HL-60/S4 treated with retinoic acid at 250 ng/mL for 4 days and 3 days (cell line): Measurements from ENCODE around the gene ISM2.
"Not testable (repeated sequence)": the region's sequence is repeated elsewhere in the genome, so short reads cannot be mapped to it uniquely, and the experiment has no call there.

ENCODE experiments used
- in situ Hi-C: fragments of 300-500 bp; cut with MboI; formaldehyde crosslinking; loops from 2 replicates; pipeline ENCODE4 v1.7.0; 2022; ENCODE audit warnings: low sequenced_read_pairs

ISM2 gene

DNA sequence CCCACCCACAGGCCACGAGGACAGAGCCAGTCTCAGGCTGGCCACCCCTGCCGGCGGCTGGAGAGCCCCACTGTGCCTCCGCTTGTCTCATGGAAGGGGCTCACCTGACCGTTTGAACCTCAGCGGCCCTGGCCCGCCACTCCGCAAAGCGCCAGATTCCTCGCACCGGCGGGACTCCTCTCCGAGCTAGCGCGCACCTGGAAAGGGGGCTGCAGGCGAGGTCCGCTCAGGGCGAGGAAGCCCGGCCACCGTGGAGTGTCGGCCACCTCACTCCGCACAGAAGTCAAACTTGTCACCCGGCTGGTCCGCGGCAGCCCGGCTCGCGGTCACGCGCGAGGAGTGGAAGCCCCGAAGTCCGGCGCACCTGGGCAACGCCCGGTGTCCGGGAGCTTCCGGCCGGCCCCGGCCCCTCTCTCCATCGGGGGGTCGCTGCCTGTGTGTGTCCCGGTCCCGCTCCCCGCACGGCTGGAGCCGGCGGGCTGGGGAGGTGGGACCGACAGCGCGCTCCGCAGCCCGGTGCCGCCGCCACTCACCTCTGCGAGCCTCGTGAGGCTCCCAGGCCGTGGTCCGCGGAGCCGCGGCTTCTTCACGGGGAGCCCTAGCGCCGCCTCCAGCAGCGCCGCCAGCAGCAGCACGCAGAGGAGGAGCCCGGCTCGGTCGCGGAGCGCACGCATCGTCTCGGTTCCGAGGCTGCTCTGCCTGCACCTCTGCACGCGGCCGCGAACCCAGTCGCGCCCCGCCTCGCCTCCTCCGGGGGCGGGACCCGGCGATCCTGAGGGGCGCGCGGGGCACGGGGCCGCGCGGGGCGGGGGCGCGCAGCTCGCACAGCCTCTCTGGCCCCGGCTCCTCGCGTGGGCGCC is at the start of gene ISM2:
TSS of gene ISM2 (minus strand) at position 697 of the 860 bp plus-strand sequence. CDS start at position 674, 23 bp downstream.
- in situ Hi-C loops = no loop called here

DNA sequence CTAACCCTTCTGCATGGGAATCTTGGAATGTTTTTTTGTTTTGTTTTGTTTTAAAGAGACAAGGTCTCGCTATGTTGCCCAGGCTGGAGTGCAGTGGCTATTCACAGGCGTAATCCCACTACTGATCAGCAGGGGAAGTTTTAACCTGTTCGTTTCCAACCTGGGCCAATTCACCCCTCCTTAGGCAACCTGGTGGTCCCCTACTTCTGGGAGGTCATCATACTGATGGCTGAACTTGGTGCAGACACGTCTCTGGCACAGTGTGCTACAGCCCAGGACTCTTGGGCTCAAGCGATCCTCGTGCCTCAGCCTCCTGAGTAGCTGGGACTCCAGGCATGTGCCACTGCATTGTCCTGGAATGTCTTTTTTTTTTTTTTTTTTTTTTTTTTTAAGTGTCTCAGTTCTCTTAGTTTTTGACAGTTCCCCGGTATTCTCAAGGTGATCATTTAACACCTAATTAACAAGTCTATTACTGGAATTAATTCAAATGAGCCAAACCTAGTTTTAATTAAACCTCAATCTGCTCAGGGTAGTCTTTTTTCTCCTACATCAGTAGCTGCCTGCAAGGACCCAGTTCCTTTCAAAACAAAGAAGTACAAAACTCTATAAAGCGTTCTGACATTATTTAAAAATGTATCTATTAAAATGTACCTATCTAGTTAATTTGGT is 49.0 kb upstream of the ISM2 start:
- in situ Hi-C loops = no loop called here

GRCh38 chr14:77545171-77545570 is 46.6 kb upstream of the ISM2 start:
- in situ Hi-C loops = not testable (repeated sequence)

GRCh38 chr14:77544571-77544970 is 46.0 kb upstream of the ISM2 start:
- in situ Hi-C loops = no loop called here

GRCh38 chr14:77543637-77544334 is 45.2 kb upstream of the ISM2 start:
- in situ Hi-C loops = no loop called here

DNA sequence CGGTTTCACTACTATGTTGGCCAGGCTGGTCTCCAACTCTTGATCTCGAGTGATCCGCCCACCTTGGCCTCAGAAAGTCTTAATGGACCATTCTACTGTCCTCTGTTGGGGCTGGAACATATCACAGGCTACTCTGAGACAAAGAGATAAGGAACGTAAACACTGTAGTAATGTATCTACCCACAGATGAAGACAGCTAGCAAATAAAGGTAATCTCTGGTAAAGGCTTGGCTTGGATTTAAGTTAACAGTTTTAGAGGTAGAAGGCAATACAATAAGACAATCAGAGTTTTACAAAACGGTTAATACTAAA is 44.6 kb upstream of the ISM2 start:
- in situ Hi-C loops = no loop called here

DNA sequence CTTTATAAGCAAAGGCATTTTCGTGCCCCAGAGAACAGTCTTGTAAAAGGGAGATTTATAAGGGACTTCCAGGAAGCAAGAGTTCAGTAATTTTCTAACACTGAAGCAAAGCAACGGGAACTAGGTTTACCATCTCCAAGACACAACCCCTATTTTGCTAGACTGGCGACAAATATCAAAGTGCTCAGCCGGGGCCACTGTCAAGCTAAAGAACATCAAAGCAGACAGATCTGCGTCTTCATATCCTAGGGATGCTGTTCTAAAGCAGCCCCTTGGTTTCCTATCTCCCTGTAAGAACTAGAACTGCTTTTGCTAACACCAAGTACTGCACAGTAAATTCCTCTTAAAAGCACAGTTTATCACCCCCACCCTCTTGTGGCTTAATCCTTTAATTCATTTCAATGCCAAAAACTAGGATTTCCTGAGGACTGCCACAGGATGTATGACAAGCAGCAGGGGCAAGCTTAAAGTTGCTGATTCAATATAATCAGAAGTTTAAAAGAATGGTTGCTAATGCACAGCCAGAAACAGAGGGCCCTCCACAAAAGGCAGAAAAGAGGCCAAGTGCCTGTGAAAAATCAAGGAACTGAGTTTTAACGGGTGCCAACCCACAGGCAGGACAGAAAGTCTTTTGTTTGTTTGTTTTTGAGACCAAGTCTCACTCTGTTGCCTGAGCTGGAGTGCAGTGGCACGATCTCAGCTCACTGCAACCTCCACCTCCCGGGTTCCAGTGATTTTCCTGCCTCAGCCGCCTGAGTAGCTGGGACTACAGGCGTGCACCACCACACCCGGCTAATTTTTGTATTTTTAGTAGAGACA is 44.0 kb upstream of the ISM2 start:
- in situ Hi-C loops = no loop called here

- in situ Hi-C loops = no loop called here
Observed at GRCh38 chr14:77541905-77542304, 43.3 kb upstream of the ISM2 start.

DNA sequence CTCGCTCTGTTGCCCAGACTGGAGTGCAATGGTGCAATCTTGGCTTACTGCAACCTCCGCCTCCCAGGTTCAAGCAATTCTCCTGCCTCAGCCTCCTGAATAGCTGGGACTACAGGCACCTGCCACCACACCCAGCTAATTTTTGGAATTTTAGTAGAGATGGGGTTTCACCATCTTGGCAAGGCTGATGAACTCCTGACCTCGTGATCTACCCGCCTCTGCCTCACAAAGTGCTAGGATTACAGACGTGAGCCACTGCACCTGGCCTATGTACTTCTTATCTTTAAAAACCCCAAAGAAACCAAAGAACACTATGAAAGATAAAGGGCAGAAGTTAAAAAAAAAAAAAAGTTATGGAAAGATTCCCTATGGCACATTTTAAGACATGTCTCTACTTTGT is 38.3 kb upstream of the ISM2 start:
- in situ Hi-C loops = not testable (repeated sequence)

DNA sequence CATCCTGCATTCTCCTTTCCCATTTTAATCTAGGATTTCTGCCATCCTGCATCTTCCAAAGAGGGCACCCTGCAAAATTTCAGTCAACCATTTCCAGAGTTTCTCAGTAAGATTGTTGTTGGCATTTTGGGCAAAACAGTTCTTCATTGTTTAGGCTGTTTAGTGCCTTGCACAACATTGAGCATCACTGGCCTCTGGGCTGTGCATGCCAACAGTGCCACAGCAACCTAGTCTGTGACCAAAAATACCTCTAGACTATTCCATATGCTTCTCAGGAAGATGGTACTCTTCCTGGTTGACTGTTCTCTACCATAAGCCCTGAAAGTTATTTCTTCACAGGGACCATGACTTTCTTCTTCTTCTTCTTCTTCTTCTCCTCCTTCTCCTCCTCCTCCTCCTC is 32.5 kb upstream of the ISM2 start:
- in situ Hi-C loops = no loop called here

DNA sequence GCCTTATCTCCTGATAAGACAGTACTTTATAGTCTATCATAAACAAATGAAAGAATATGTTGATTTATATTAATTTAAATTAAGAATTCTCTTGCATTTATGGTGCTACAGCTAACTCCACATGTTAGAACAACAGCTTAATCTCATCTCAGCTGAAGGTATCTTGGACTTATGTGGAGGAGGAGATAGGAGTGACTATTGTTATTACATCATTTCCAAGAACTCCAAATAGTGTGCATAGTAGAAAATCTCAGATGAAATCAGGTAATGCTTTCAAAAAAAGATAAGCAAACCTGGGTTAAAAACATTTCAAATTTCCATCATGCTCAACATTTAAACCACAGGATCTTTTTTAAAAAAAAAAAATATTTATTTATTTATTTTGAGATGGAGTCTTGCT is 31.3 kb upstream of the ISM2 start:
- in situ Hi-C loops = no loop called here

GRCh38 chr14:77529213-77529612 is 30.6 kb upstream of the ISM2 start:
- in situ Hi-C loops = no loop called here

DNA sequence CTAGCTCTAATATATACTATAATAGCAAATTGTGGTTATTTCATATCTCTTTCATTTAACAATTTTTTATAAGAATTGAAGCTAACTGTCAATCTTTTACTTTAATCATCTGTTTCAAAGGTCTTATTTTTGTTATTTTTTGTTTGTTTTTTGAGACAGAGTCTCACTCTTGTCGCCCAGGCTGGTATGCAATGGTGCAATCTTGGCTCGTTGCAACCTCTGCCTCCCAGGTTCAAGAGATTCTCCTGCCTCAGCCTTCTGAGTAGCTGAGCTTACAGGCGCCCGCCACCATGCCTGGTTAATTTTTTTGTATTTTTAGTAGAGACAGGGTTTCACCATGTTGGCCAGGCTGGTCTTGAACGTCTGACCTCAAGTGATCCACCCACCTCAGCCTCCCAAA is 30.1 kb upstream of the ISM2 start:
- in situ Hi-C loops = not testable (repeated sequence)

DNA sequence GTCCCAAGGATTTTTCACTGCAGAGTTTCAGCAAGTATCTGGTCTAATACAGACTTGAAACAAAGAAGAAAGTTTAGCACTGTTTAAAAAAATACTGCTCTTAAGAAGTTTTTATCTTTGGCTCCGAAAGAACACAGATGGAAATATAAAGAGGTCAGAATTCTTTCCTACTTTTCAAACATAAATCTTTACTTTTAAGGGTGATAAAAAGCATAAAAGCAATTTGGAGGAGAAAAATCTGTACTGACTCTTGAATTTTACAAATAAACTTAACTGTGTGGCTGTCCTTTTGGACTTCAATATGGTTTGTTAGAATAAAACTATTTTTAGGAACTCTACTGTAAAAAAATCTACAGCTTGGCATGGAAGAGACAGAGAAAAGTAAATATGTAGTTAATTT is 27.6 kb upstream of the ISM2 start:
- in situ Hi-C loops = no loop called here

- in situ Hi-C loops = no loop called here
Observed at GRCh38 chr14:77524536-77524935, 25.9 kb upstream of the ISM2 start.

GRCh38 chr14:77523109-77523508 is 24.5 kb upstream of the ISM2 start:
- in situ Hi-C loops = no loop called here

GRCh38 chr14:77520555-77520954 is 21.9 kb upstream of the ISM2 start:
- in situ Hi-C loops = no loop called here

DNA sequence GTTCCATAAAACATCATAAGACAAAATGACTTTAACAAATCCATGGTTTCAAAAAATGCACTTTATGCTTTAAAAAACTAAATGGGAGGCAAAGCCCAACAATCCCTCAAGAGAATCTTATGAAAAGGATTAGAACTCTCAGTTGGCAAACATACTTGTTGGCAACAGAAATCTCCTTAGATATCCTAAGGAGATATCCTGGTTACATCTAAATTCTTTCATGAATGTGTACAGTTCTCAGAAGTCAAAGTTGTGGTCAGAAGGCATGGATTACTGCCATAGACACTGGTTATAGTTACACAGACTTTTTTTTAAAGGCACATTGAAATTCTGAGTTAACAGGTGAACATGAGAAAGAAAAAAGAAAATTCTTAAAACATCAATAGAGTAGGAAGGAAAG is 17.5 kb upstream of the ISM2 start:
- in situ Hi-C loops = no loop called here

DNA sequence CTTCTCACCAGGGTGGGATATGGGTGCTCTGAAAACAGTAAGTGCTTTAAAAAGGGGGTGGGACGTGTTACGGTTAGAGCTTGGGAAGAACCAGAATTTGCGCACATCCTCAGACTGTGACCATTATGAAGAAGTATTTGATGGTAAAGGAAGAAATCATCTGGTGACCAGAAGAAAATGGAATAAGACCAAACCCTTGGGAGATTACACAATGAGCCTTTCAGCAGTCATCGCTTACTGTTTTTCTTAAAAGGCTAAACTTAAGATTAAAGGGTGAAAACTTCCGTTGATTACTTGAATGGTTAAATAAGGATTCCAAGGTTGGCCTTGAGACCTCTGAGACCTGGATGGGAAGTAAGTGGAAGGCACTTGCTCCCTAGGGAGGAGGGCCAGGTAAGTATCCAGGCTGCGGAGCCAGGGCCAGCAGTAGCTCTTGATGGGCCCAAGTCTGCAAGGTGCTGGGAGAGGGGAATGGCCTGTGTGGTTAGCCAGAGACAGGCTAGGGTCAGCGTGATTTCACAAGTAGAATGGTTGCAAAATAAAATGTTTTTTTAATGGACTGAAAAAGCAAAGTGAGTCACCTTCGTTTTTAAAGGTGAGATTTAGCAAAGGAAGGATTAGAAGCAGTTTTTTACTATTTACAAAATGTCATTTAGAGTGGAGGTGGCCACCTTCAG is 13.0 kb upstream of the ISM2 start:
- in situ Hi-C loops = no loop called here

GRCh38 chr14:77509366-77509765 is 10.8 kb upstream of the ISM2 start:
- in situ Hi-C loops = no loop called here

DNA sequence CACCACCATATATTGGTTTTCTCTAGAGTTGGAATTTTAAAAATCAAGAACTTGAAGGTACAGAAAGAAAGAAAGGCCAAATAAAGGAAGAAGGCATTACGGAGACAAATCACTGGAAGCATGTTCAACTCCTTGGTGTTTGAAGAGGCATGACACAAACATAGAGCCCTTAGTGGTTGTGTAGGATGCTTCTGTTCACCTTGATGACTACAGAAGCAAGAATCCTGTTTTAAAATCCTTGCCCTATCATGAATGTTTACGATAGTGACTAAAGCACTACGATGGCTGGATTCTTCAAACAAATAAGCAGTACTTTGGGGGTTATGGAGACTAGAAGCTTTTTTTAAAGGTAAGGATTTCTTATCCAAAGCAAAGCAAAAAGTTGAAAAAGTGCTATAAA is 10.3 kb upstream of the ISM2 start:
- in situ Hi-C loops = no loop called here
